B cell (primary cell): ENCODE results near the gene MOXD1. TPM values are rescaled to one million over a fixed set of nuclear protein-coding genes. Genes with fewer than 3 reads are reported as not detected.

Source experiments
- ATAC-seq: fragments of 200-7000 bp; cut with Tn5 transposase; one replicate; pipeline ENCODE4 v1.10.0; 2021; ENCODE audit warnings: low read depth, mild to moderate bottlenecking, moderate number of reproducible peaks, moderate library complexity
- CTCF ChIA-PET: fragments of 350-600 bp; sonication (Branson Sonifier 250); formaldehyde crosslinking; loops from one replicate; lab custom pipeline; 2021; ENCODE audit warnings: antibody characterized with exemption, inconsistent platforms; lab: Charles Lee
- POLR2A ChIA-PET: fragments of 350-600 bp; sonication (Branson Sonifier 250); formaldehyde crosslinking; loops from one replicate; lab custom pipeline; 2021; ENCODE audit warnings: antibody characterized with exemption; lab: Charles Lee
- DNase-seq: peaks from one replicate; pipeline ENCODE4 v3.0.0; 2013
- H2AFZ ChIP-seq: 2 replicates; pipeline ENCODE4 v1.6.1; 2012; ENCODE audit warnings: mild to moderate bottlenecking, low read depth, low read length; ENCODE audit not compliant: insufficient read depth, poor library complexity, severe bottlenecking
- H3K27ac ChIP-seq, 2 donors: 1 replicate in 1 of 2; 2 replicates in 1 of 2; pipeline ENCODE4 v1.5.1; 2012 to 2013; ENCODE audit warnings: low read length in 2 of 2, mild to moderate bottlenecking in 2 of 2, moderate library complexity in 1 of 2
- H3K27me3 ChIP-seq, 4 experiments: fragments of 200-600 bp in 1 of 4; sonication (generic) in 1 of 4; replicated peaks in 1 of 4; 1 replicate in 2 of 4; 2 replicates in 2 of 4; pipeline versions ENCODE4 v1.6.1 to v1.7.0; 2013 to 2016; ENCODE audit warnings: low read length in 3 of 4, mild to moderate bottlenecking in 2 of 4, mixed read lengths in 1 of 4, moderate library complexity in 1 of 4; ENCODE audit not compliant: insufficient read depth in 4 of 4, control insufficient read depth in 3 of 4; ENCODE audit errors: control extremely low read depth in 1 of 4
- H3K36me3 ChIP-seq, 2 experiments: replicated peaks in 1 of 2; 1 replicate in 1 of 2; 2 replicates in 1 of 2; pipeline versions ENCODE4 v1.6.1 to v1.7.1; 2013; ENCODE audit warnings: low read length in 1 of 2; ENCODE audit not compliant: insufficient read depth in 2 of 2, control insufficient read depth in 1 of 2; ENCODE audit errors: control extremely low read depth in 1 of 2, extremely low read depth in 1 of 2
- H3K4me1 ChIP-seq, 2 donors: fragments of 200-600 bp in 1 of 2; sonication (generic) in 1 of 2; 1 replicate in 1 of 2; 2 replicates in 1 of 2; pipeline versions ENCODE4 v1.5.1 to v1.6.1; 2013 to 2017; ENCODE audit warnings: low read length in 2 of 2; ENCODE audit not compliant: control insufficient read depth in 2 of 2, insufficient read depth in 2 of 2
- H3K4me2 ChIP-seq: replicated peaks from 2 replicates; pipeline ENCODE3; 2012; ENCODE audit warnings: mild to moderate bottlenecking, low read depth, low read length; ENCODE audit not compliant: poor library complexity, severe bottlenecking
- H3K4me3 ChIP-seq, 5 experiments: fragments of 200-600 bp in 1 of 5; sonication (generic) in 1 of 5; 1 replicate in 3 of 5; 2 replicates in 2 of 5; pipeline versions ENCODE4 v1.5.1 to v1.7.0; 2011 to 2016; ENCODE audit warnings: low read length in 4 of 5, mild to moderate bottlenecking in 4 of 5, low read depth in 2 of 5, control low read depth in 1 of 5, moderate library complexity in 1 of 5; ENCODE audit not compliant: insufficient read depth in 1 of 5; ENCODE audit errors: control extremely low read depth in 1 of 5, extremely low read depth in 1 of 5
- H3K79me2 ChIP-seq: fragments of 200-600 bp; sonication (generic); one replicate; pipeline ENCODE4 v1.6.0; 2016; ENCODE audit warnings: low read length; ENCODE audit not compliant: control insufficient read depth, insufficient read depth
- H3K9ac ChIP-seq: fragments of 200-600 bp; sonication (generic); 2 replicates; pipeline ENCODE4 v1.6.1; 2017; ENCODE audit warnings: mild to moderate bottlenecking, low read length, moderate library complexity
- H3K9me3 ChIP-seq, 3 donors: one replicate each; pipeline versions ENCODE4 v1.6.1 to v1.7.1; 2013; ENCODE audit warnings: low read length in 2 of 3; ENCODE audit not compliant: control insufficient read depth in 2 of 3, insufficient read depth in 1 of 3; ENCODE audit errors: control extremely low read depth in 1 of 3
- H4K20me1 ChIP-seq: 2 replicates; pipeline ENCODE4 v1.6.0; 2012; ENCODE audit warnings: mild to moderate bottlenecking, low read length; ENCODE audit not compliant: insufficient read depth, control insufficient read depth, poor library complexity, severe bottlenecking
- H3K27ac Mint-ChIP-seq: one replicate; pipeline ENCODE4 v1.8.0; 2021; ENCODE audit warnings: mixed read lengths
- H3K27me3 Mint-ChIP-seq: one replicate; pipeline ENCODE4 v1.8.0; 2021; ENCODE audit warnings: mixed read lengths
- H3K4me1 Mint-ChIP-seq: one replicate; pipeline ENCODE4 v1.8.0; 2021; ENCODE audit warnings: mixed read lengths
- H3K4me3 Mint-ChIP-seq: one replicate; pipeline ENCODE4 v1.8.0; 2021; ENCODE audit warnings: mixed read lengths
- H3K9me3 Mint-ChIP-seq: one replicate; pipeline ENCODE4 v1.8.0; 2022; ENCODE audit warnings: mixed read lengths; ENCODE audit not compliant: insufficient read depth
- CTCF ChIP-seq: fragments of 200-600 bp; IDR thresholded peaks from one replicate; pipeline ENCODE4 v1.8.0; 2022; ENCODE audit warnings: antibody characterized with exemption, mild to moderate bottlenecking
- EZH2 ChIP-seq: IDR thresholded peaks from 2 replicates; pipeline ENCODE4 v1.6.1; 2012; ENCODE audit warnings: borderline replicate concordance, low read depth, mild to moderate bottlenecking, moderate library complexity, low read length; ENCODE audit not compliant: insufficient read depth, poor library complexity, severe bottlenecking
- intact Hi-C: fragments of 100-400 bp; cut with micrococcal nuclease; formaldehyde crosslinking; loops from one replicate; pipeline ENCODE4 v1.10.0; 2022
- polyA plus RNA-seq: library from polyadenylated mRNA; depleted of rRNA; stranded (reverse); fragments of >200 nt; gene quantifications from 2 replicates; pipeline ENCODE4 v1.2.3, GENCODE V29; 2012
- total RNA-seq, 2 donors: library from RNA; stranded (reverse); fragments of 120-200 nt in 1 of 2; gene quantifications; 1 replicate in 1 of 2; 2 replicates in 1 of 2; pipeline versions ENCODE4 v1.2.3 to v1.2.4, GENCODE V29; 2013 to 2022

Gene MOXD1
- total and polyA plus RNA-seq, 2 donors (not counting 1 experiment from before 2014, with no cell fraction given) = 1.5 to 7.0 TPM

- intact Hi-C loops = no loop called here
Measured at GRCh38 chr6:132251711-132252110, 149.6 kb downstream of the MOXD1 start.

More at GRCh38 chr6:132251711-132252110, 149.6 kb downstream of the MOXD1 start:
- ChIA-PET POLR2A (no interaction called here), CTCF (interaction anchor here (1.0 kb wide), 1 partner anchor 327 kb away, joined by 3 read pairs; no protein-coding TSS in a partner anchor)
- ATAC-seq = no peak
- Mint-ChIP-seq H3K4me3 (no peak overlapping the region), H3K9me3 (no peaks in the 10 kb centered on the region), H3K27me3 (peaks cover 18% of the 10 kb centered on the region), H3K4me1 (no peaks in the 10 kb centered on the region), H3K27ac (no peak overlapping the region)
- Histone ChIP-seq H3K4me3 (no peak overlapping the region), H3K4me1 (no peaks in the 10 kb centered on the region), H4K20me1 (no peaks in the 10 kb centered on the region), H3K9ac (no peak overlapping the region), H3K9me3 (peaks cover 0 to 5% (median 0%) of the 10 kb centered on the region in 3 donors), H3K4me2 (no peak overlapping the region), H3K36me3 (no peaks in the 10 kb centered on the region), H3K27ac (no peak overlapping the region), H3K27me3 (peaks cover 0 to 4% (median 0%) of the 10 kb centered on the region in 4 experiments), H3K79me2 (no peaks in the 10 kb centered on the region), H2AFZ (no peak overlapping the region)
- DNase-seq = no peak
- no peak for TF ChIP-seq CTCF
- TF ChIP-seq EZH2 = no peak
